IMR-90 (cell line): ENCODE results near the gene HSPA12A. TPM values are rescaled to one million over a fixed set of nuclear protein-coding genes. Genes with fewer than 3 reads are reported as not detected.
"Not testable (repeated sequence)": the region's sequence is repeated elsewhere in the genome, so short reads cannot be mapped to it uniquely, and the experiment has no call there.

Experiments used
- ATAC-seq: fragments of 200-7000 bp; cut with Tn5 transposase; 2 replicates; pipeline ENCODE4 v1.9.1; 2020; ENCODE audit warnings: low read depth, mild to moderate bottlenecking, moderate library complexity
- BruUV-seq: library from RNA; stranded (reverse); fragments of 400-500 nt; replicated peaks from 2 replicates; lab custom pipeline; 2021; lab: Mats Ljungman, UMichigan
- CTCF ChIA-PET: fragments of 300-600 bp; formaldehyde crosslinking; extraction: SDS; loops from one replicate; lab custom pipeline; 2021; ENCODE audit warnings: antibody characterized with exemption; lab: Yijun Ruan, JAX
- POLR2A ChIA-PET: fragments of 300-600 bp; sonication (Branson Sonifier 250); formaldehyde crosslinking; loops from one replicate; lab custom pipeline; 2022; ENCODE audit warnings: antibody characterized with exemption; ENCODE audit not compliant: unreplicated experiment; lab: Charles Lee
- DNase-seq: peaks from one replicate; pipeline ENCODE4 v3.0.0; 2013
- H2AFZ ChIP-seq: replicated peaks from 2 replicates; pipeline ENCODE3; 2013; ENCODE audit warnings: low read length, mild to moderate bottlenecking; ENCODE audit not compliant: poor library complexity
- H2AK5ac ChIP-seq: 2 replicates; pipeline ENCODE4 v1.6.1; 2013; ENCODE audit warnings: low read depth, low read length, inconsistent platforms
- H2AK9ac ChIP-seq: replicated peaks from 2 replicates; pipeline ENCODE3; 2013; ENCODE audit warnings: mild to moderate bottlenecking, low read depth, low read length, moderate library complexity; ENCODE audit not compliant: poor library complexity
- H2BK120ac ChIP-seq: 2 replicates; pipeline ENCODE4 v1.6.1; 2013; ENCODE audit warnings: low read depth, low read length, inconsistent platforms
- H2BK15ac ChIP-seq: 3 replicates; pipeline ENCODE4 v1.6.1; 2013; ENCODE audit warnings: low read depth, low read length, inconsistent platforms
- H2BK20ac ChIP-seq: 2 replicates; pipeline ENCODE4 v1.6.1; 2013; ENCODE audit warnings: low read depth, mild to moderate bottlenecking, inconsistent platforms, low read length, moderate library complexity
- H2BK5ac ChIP-seq: 2 replicates; pipeline ENCODE4 v1.6.1; 2013; ENCODE audit warnings: mild to moderate bottlenecking, low read depth, low read length, inconsistent platforms; ENCODE audit not compliant: poor library complexity, severe bottlenecking
- H3K14ac ChIP-seq: replicated peaks from 2 replicates; pipeline ENCODE4 v1.6.1; 2013; ENCODE audit warnings: low read depth, low read length, inconsistent platforms
- H3K18ac ChIP-seq: 2 replicates; pipeline ENCODE4 v1.6.1; 2013; ENCODE audit warnings: low read depth, low read length, control low read depth
- H3K23ac ChIP-seq: 2 replicates; pipeline ENCODE4 v1.6.1; 2013; ENCODE audit warnings: low read depth, low read length, inconsistent platforms
- H3K27ac ChIP-seq: 2 replicates; pipeline ENCODE4 v1.5.1; 2013; ENCODE audit warnings: mild to moderate bottlenecking, control low read depth, low read length; ENCODE audit not compliant: insufficient read depth
- H3K27me3 ChIP-seq: 2 replicates; pipeline ENCODE4 v1.6.1; 2013; ENCODE audit warnings: low read length; ENCODE audit not compliant: control insufficient read depth, insufficient read depth
- H3K36me3 ChIP-seq: 2 replicates; pipeline ENCODE4 v1.6.1; 2013; ENCODE audit warnings: low read length, mixed read lengths; ENCODE audit not compliant: control insufficient read depth, insufficient read depth
- H3K4ac ChIP-seq: 2 replicates; pipeline ENCODE4 v1.6.1; 2013; ENCODE audit warnings: low read depth, low read length, inconsistent platforms
- H3K4me1 ChIP-seq: 2 replicates; pipeline ENCODE4 v1.6.1; 2013; ENCODE audit warnings: low read length, mixed read lengths; ENCODE audit not compliant: control insufficient read depth, insufficient read depth
- H3K4me2 ChIP-seq: 2 replicates; pipeline ENCODE4 v1.6.1; 2013; ENCODE audit warnings: low read depth, mild to moderate bottlenecking, control low read depth, low read length, moderate library complexity
- H3K4me3 ChIP-seq: 2 replicates; pipeline ENCODE4 v1.5.1; 2013; ENCODE audit warnings: low read depth, mild to moderate bottlenecking, control low read depth, low read length, moderate library complexity; ENCODE audit not compliant: insufficient read depth
- H3K56ac ChIP-seq: 2 replicates; pipeline ENCODE4 v1.6.1; 2013; ENCODE audit warnings: low read length, inconsistent platforms; ENCODE audit not compliant: insufficient read depth; ENCODE audit errors: extremely low read depth
- H3K79me1 ChIP-seq, 2 experiments: 2 replicates each; pipeline ENCODE4 v1.6.1; 2013; ENCODE audit warnings: low read length in 2 of 2, inconsistent platforms in 1 of 2, low read depth in 1 of 2
- H3K9ac ChIP-seq: 2 replicates; pipeline ENCODE4 v1.6.1; 2013; ENCODE audit warnings: low read depth, low read length, control low read depth
- H3K9me1 ChIP-seq: 2 replicates; pipeline ENCODE4 v1.6.1; 2013; ENCODE audit warnings: low read length, inconsistent platforms; ENCODE audit not compliant: insufficient read depth
- H3K9me3 ChIP-seq: 2 replicates; pipeline ENCODE4 v1.6.1; 2013; ENCODE audit warnings: low read length; ENCODE audit not compliant: control insufficient read depth, insufficient read depth
- H4K20me1 ChIP-seq: 2 replicates; pipeline ENCODE4 v1.6.1; 2013; ENCODE audit warnings: low read length, inconsistent platforms; ENCODE audit not compliant: insufficient read depth
- H4K5ac ChIP-seq: 2 replicates; pipeline ENCODE4 v1.6.1; 2013; ENCODE audit warnings: mild to moderate bottlenecking, low read depth, low read length, control low read depth
- H4K8ac ChIP-seq, 2 experiments: 2 replicates each; pipeline ENCODE4 v1.6.1; 2013; ENCODE audit warnings: low read depth in 2 of 2, low read length in 2 of 2, control low read depth in 1 of 2, inconsistent platforms in 1 of 2
- H4K91ac ChIP-seq: 2 replicates; pipeline ENCODE4 v1.6.1; 2013; ENCODE audit warnings: low read depth, low read length, inconsistent platforms; ENCODE audit not compliant: insufficient read depth
- ELK1 ChIP-seq: fragments of 150-350 bp; IDR thresholded peaks from 2 replicates; pipeline ENCODE4 v1.6.1; 2016; ENCODE audit warnings: low read depth, mild to moderate bottlenecking, low read length, moderate library complexity, borderline replicate concordance
- MAFK ChIP-seq: IDR thresholded peaks from 2 replicates; pipeline ENCODE4 v1.6.1; 2012; ENCODE audit warnings: low read depth, low read length, improper control_type of control experiment
- NFE2L2 ChIP-seq: fragments of 150-350 bp; IDR thresholded peaks from 2 replicates; pipeline ENCODE4 v1.6.1; 2016; ENCODE audit warnings: low read depth, mild to moderate bottlenecking, low read length
- RCOR1 ChIP-seq: IDR thresholded peaks from 2 replicates; pipeline ENCODE4 v1.6.1; 2012; ENCODE audit warnings: mild to moderate bottlenecking, low read length, improper control_type of control experiment; ENCODE audit not compliant: insufficient replicate concordance
- RFX5 ChIP-seq: IDR thresholded peaks from 2 replicates; pipeline ENCODE4 v1.8.0; 2012; ENCODE audit warnings: low read depth, mild to moderate bottlenecking, low read length, moderate library complexity
- WGBS, 2 experiments: methylation state at CpG; one replicate each; pipeline versions ENCODE4 v1.1.5 to v1.1.7; 2013; ENCODE audit warnings: missing lambda C conversion rate in 2 of 2; ENCODE audit not compliant: insufficient read length in 1 of 2; ENCODE audit errors: extremely low coverage in 2 of 2; 5-methylcytosine and 5-hydroxymethylcytosine counted together
- dilution Hi-C: fragments of 300-500 bp; cut with HindIII; formaldehyde crosslinking; loops from one replicate; pipeline ENCODE4 v1.14.3; 2018; ENCODE audit warnings: low sequenced_read_pairs; ENCODE audit not compliant: unreplicated experiment
- in situ Hi-C: fragments of 300-500 bp; cut with MboI; formaldehyde crosslinking; loops from 3 replicates; pipeline ENCODE4 v1.14.3; 2019; ENCODE audit warnings: low sequenced_read_pairs, inconsistent platforms, mixed read lengths
- intact Hi-C: fragments of 100-400 bp; cut with micrococcal nuclease; formaldehyde crosslinking; loops from 2 replicates; pipeline ENCODE4 v1.10.0; 2022
- polyA plus RNA-seq, 3 experiments: library from polyadenylated mRNA; depleted of rRNA; stranded (reverse); fragments of >200 nt; gene quantifications; 2 replicates each; pipeline ENCODE4 v1.2.3, GENCODE V29; 2012; ENCODE audit warnings: low replicate concordance in 1 of 3
- total RNA-seq: library from RNA; depleted of rRNA; stranded (reverse); fragments of >200 nt; gene quantifications from 2 replicates; pipeline ENCODE4 v1.2.3, GENCODE V29; 2012

HSPA12A gene
- total and polyA plus RNA-seq, 2 of the 4 experiments (the other 2 are of a cell fraction) = 16.1 to 16.7 TPM

GRCh38 chr10:116712519-116712918, 29.8 kb downstream of the HSPA12A start:
- in situ Hi-C loops = no loop called here
- POLR2A ChIA-PET = no interaction called here
- Histone ChIP-seq H2BK120ac (no peak overlapping the region), H3K56ac (no peak overlapping the region), H3K23ac (no peak overlapping the region), H3K9ac (no peak overlapping the region), H3K9me3 (no peaks in the 10 kb centered on the region), H3K36me3 (no peaks in the 10 kb centered on the region), H4K20me1 (peaks cover 8% of the 10 kb centered on the region; the same call in 1 of the 2 replicates), H2AK9ac (no peak overlapping the region), H3K4me1 (peaks cover 12% of the 10 kb centered on the region), H3K27ac (no peak overlapping the region), H4K5ac (no peak overlapping the region), H4K91ac (no peak overlapping the region), H3K18ac (no peak overlapping the region), H2AK5ac (no peak overlapping the region), H3K4me2 (no peak overlapping the region), H3K4ac (no peak overlapping the region), H3K27me3 (no peaks in the 10 kb centered on the region), H4K8ac (no peak overlapping the region), H3K14ac (no peak overlapping the region), H3K79me1 (peaks cover 11 to 31% of the 10 kb centered on the region in 2 experiments), H2BK15ac (no peak overlapping the region), H2BK5ac (no peak overlapping the region), H3K9me1 (peaks cover 7% of the 10 kb centered on the region), H3K4me3 (no peak overlapping the region), H2AFZ (no peak overlapping the region), H2BK20ac (no peak overlapping the region)
- WGBS, 2 experiments = no CpG with 5 or more reads among the region's 3 CpGs
- TF ChIP-seq MAFK (peak; percentile 80), RFX5 (no peak), NFE2L2 (no peak), RCOR1 (no peak), ELK1 (no peak)
- ATAC-seq (no peak), DNase-seq (peak; percentile 15)
- dilution Hi-C loops = no loop called here
- CTCF ChIA-PET = interaction anchor here (0.9 to 1.5 kb wide), 3 partner anchors 31 to 235 kb away, joined by 3 read pairs; no protein-coding TSS in a partner anchor
- no TSS peak for BruUV-seq
- intact Hi-C loops = no loop called here

GRCh38 chr10:116711803-116712202, 30.6 kb downstream of the HSPA12A start:
- H3K27me3 ChIP-seq, dilution Hi-C loops, H3K9ac ChIP-seq, H2AFZ ChIP-seq, H2BK120ac ChIP-seq, H4K20me1 ChIP-seq, H2AK5ac ChIP-seq, H3K27ac ChIP-seq, intact Hi-C loops, H3K36me3 ChIP-seq, H3K23ac ChIP-seq, H3K18ac ChIP-seq, H3K4me3 ChIP-seq, H3K14ac ChIP-seq, H3K9me1 ChIP-seq, H3K4ac ChIP-seq, H4K5ac ChIP-seq, H3K9me3 ChIP-seq, H2AK9ac ChIP-seq, in situ Hi-C loops, H3K4me1 ChIP-seq, H2BK15ac ChIP-seq, ATAC-seq, H2BK20ac ChIP-seq, BruUV-seq, H4K8ac ChIP-seq, H4K91ac ChIP-seq, H2BK5ac ChIP-seq, H3K4me2 ChIP-seq, H3K56ac ChIP-seq, DNase-seq, POLR2A ChIA-PET: not testable (repeated sequence)
- peaks cover 8 to 29% of the 10 kb centered on the region in 2 experiments for H3K79me1 ChIP-seq
- CTCF ChIA-PET = interaction anchor here (1.3 to 1.5 kb wide), 2 partner anchors 30 to 76 kb away, joined by 3 read pairs; no protein-coding TSS in a partner anchor
- WGBS, 2 experiments = no CpG with 5 or more reads among the region's 10 CpGs
